ENCODE data around the gene WFDC1.

GRCh38 chr16:84360748-84361147, 66.1 kb downstream of the WFDC1 start:
- TF ChIP-seq, protein P1, sequence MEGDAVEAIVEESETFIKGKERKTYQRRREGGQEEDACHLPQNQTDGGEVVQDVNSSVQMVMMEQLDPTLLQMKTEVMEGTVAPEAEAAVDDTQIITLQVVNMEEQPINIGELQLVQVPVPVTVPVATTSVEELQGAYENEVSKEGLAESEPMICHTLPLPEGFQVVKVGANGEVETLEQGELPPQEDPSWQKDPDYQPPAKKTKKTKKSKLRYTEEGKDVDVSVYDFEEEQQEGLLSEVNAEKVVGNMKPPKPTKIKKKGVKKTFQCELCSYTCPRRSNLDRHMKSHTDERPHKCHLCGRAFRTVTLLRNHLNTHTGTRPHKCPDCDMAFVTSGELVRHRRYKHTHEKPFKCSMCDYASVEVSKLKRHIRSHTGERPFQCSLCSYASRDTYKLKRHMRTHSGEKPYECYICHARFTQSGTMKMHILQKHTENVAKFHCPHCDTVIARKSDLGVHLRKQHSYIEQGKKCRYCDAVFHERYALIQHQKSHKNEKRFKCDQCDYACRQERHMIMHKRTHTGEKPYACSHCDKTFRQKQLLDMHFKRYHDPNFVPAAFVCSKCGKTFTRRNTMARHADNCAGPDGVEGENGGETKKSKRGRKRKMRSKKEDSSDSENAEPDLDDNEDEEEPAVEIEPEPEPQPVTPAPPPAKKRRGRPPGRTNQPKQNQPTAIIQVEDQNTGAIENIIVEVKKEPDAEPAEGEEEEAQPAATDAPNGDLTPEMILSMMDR (IDR thresholded peaks at IDR 0.05; ENCODE audit: low read depth, low read length) = no peak
- TF ChIP-seq EZH2phosphoT487 (IDR thresholded peaks at IDR 0.05; ENCODE audit: low read depth) = no peak

All from OCI-LY3 (cell line).